IgD-negative memory B cell (primary cell): ENCODE measurements around the gene ZNF562. TPM values are rescaled to one million over a fixed set of nuclear protein-coding genes. Genes with fewer than 3 reads are reported as not detected.
A peak's percentile ranks its signal among the peaks of the same experiment; 100 is the strongest.

Experiments used
- H3K27ac Mint-ChIP-seq, 3 donors: one replicate each; pipeline ENCODE4 v1.8.0; 2020 to 2022; ENCODE audit warnings: mild to moderate bottlenecking in 3 of 3, mixed read lengths in 3 of 3, moderate library complexity in 1 of 3
- H3K27me3 Mint-ChIP-seq: one replicate; pipeline ENCODE4 v1.8.0; 2021; ENCODE audit warnings: mixed read lengths
- H3K36me3 Mint-ChIP-seq: one replicate; pipeline ENCODE4 v1.8.0; 2020; ENCODE audit warnings: mild to moderate bottlenecking, mixed read lengths
- H3K4me1 Mint-ChIP-seq, 3 donors: one replicate each; pipeline ENCODE4 v1.8.0; 2020 to 2022; ENCODE audit warnings: mixed read lengths in 3 of 3, mild to moderate bottlenecking in 1 of 3
- H3K4me3 Mint-ChIP-seq, 4 donors: one replicate each; pipeline ENCODE4 v1.8.0; 2020 to 2022; ENCODE audit warnings: mild to moderate bottlenecking in 4 of 4, mixed read lengths in 4 of 4, moderate library complexity in 3 of 4
- H3K9me3 Mint-ChIP-seq, 3 donors: one replicate each; pipeline ENCODE4 v1.8.0; 2020 to 2021; ENCODE audit warnings: mixed read lengths in 3 of 3, mild to moderate bottlenecking in 1 of 3
- polyA plus RNA-seq: library from polyadenylated mRNA; unstranded; fragments of 300-500 nt; fragmentation: Illumina TruSeq; gene quantifications from one replicate; pipeline ENCODE4 v1.2.3, GENCODE V29; 2021

Gene ZNF562
- polyA plus RNA-seq, 1 donor from 2014 or later = 4.7 TPM

GRCh38 chr19:9620842-9621155, 54.1 kb downstream of the ZNF562 start:
- Mint-ChIP-seq H3K36me3 (peaks cover 12% of the 10 kb centered on the region), H3K4me1 (peaks cover 12 to 15% (median 14%) of the 10 kb centered on the region in 3 donors), H3K27me3 (no peaks in the 10 kb centered on the region), H3K9me3 (peaks cover 0 to 8% (median 4%) of the 10 kb centered on the region in 3 donors), H3K27ac (peak overlapping the region; percentile 100), H3K4me3 (peak overlapping the region; percentile 99 to 100 (median 99))

GRCh38 chr19:9615844-9616243, 59.1 kb downstream of the ZNF562 start:
- Mint-ChIP-seq H3K36me3 (peaks cover 17% of the 10 kb centered on the region), H3K9me3 (peaks cover under 1 to 3% (median 2%) of the 10 kb centered on the region in 3 donors), H3K4me1 (peaks cover 2 to 6% (median 5%) of the 10 kb centered on the region in 3 donors), H3K4me3 (no peak overlapping the region), H3K27me3 (no peaks in the 10 kb centered on the region), H3K27ac (no peak overlapping the region)

DNA sequence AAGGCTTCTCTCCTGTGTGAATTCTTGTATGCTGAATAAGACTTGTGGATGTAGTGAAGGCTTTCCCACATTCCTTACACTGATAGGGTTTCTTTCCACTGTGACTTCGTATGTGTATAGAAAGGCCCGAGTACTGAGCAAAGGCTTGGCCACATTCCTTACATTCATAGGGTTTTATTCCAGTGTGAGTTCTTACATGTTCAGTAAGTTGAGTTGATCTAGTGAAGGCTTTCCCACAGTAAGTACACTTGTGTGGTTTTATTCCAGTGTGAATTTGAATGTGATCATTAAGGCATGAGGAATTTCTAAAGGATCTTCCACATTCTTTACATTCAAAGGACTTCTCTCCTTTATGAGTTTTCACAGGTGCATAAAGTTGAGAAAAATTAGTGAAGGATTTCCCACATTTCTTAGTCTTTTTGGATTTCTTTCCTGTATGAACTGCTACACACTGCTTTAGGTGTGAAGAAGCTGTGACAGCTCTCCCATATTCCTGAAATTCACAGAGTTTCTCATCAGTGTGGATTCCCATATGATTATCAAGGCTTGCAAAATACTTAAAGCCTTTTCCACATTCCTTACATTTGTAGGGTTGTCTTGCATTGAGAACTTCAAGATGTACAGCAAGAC, 64.3 kb downstream of the ZNF562 start:
- Mint-ChIP-seq H3K4me1 (no peaks in the 10 kb centered on the region), H3K4me3 (no peak overlapping the region), H3K36me3 (peaks cover 19% of the 10 kb centered on the region), H3K27ac (peak overlapping the region in 1 of 3 donors; percentile 23), H3K27me3 (no peaks in the 10 kb centered on the region), H3K9me3 (peaks cover 20 to 28% (median 20%) of the 10 kb centered on the region in 3 donors)

DNA sequence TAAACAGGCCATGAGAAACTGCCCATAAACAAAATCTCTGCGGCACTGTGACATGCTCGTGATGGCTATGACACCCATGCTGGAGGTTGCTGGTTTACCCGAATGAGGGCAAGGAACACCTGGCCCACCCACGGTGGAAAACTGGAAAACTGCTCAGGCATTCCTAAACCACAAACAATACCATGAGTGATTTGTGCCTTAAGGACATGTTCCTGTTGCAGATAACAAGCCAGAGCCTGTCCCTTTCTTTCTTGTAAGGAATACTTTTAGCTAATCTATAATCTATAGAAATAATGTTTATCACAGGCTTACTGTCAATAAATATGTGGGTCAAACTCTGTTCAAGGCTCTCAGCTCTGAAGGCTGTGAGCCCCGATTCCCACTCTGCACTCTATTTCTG, 66.0 kb downstream of the ZNF562 start:
- peak overlapping the region in 1 of 4 donors; percentile 27 for H3K4me3 Mint-ChIP-seq
- peaks cover 20% of the 10 kb centered on the region for H3K36me3 Mint-ChIP-seq
- H3K9me3 Mint-ChIP-seq = peaks cover 20 to 26% (median 24%) of the 10 kb centered on the region in 3 donors
- no peaks in the 10 kb centered on the region for H3K27me3 Mint-ChIP-seq
- no peaks in the 10 kb centered on the region for H3K4me1 Mint-ChIP-seq
- no peak overlapping the region for H3K27ac Mint-ChIP-seq

DNA sequence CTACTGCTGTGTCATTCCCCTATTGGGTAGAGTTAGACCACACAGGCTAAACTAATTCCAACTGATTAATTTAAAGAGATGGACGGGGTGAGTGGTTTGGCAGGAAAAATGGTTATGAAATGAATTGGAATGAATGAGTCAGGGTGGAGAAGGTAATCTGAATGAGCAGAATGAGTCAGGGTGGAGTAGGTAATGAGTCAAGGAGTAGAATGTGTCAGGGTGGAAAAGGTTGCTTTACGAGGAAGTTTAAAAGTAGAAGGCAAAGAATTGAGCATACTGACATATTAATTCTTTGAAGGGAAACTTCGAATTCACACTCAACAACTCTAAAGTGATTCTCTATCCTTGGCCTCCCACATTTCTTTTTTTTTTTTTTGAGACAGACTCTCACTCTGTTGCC, 77.9 kb downstream of the ZNF562 start:
- H3K4me3 Mint-ChIP-seq = no peak overlapping the region

More for the DNA sequence above, 77.9 kb downstream of the ZNF562 start:
- peaks cover 0 to 1% (median 0%) of the 10 kb centered on the region in 3 donors for H3K4me1 Mint-ChIP-seq
- H3K27ac Mint-ChIP-seq = no peak overlapping the region
- peaks cover 13% of the 10 kb centered on the region for H3K27me3 Mint-ChIP-seq
- H3K36me3 Mint-ChIP-seq = peaks cover 4% of the 10 kb centered on the region
- peaks cover 7 to 19% (median 10%) of the 10 kb centered on the region in 3 donors for H3K9me3 Mint-ChIP-seq

Other genes starting within 250 kb of the ZNF562 start
- 14.5 TPM for gene ZNF266, start 239.5 kb downstream of the ZNF562 start, polyA plus RNA-seq
- not detected for gene ZNF560, start 176.5 kb downstream of the ZNF562 start, polyA plus RNA-seq
- 12.1 TPM for gene ZNF426, start 136.5 kb downstream of the ZNF562 start, polyA plus RNA-seq
- gene ZNF121, start 90.6 kb downstream of the ZNF562 start, polyA plus RNA-seq = 2.9 TPM
- gene ZNF561, start 53.9 kb downstream of the ZNF562 start, polyA plus RNA-seq = 19.1 TPM
- 6.3 TPM for gene ZNF846, start 93.6 kb upstream of the ZNF562 start, polyA plus RNA-seq
- gene FBXL12, start 144.0 kb upstream of the ZNF562 start, polyA plus RNA-seq = 10.4 TPM
- gene UBL5, start 152.8 kb upstream of the ZNF562 start, polyA plus RNA-seq = 592 TPM
- gene PIN1, start 160.2 kb upstream of the ZNF562 start, polyA plus RNA-seq = 77.4 TPM